Large intestine (tissue), 3 donors: ENCODE data around the gene EPB41L2. TPM values are rescaled to one million over a fixed set of nuclear protein-coding genes. Genes with fewer than 3 reads are reported as not detected.
"Not testable (repeated sequence)": the region's sequence is repeated elsewhere in the genome, so short reads cannot be mapped to it uniquely, and the experiment has no call there.

Experiments used
- DNase-seq, 2 donors: peaks; one replicate each; pipeline versions ENCODE4 v3.0.0 to v3.0.0-alpha.2; 2013
- H3K27ac ChIP-seq: one replicate; pipeline ENCODE4 v1.5.1; 2013; ENCODE audit warnings: low read length
- H3K27me3 ChIP-seq: 2 replicates; pipeline ENCODE4 v1.6.1; 2013; ENCODE audit warnings: low read length; ENCODE audit not compliant: control insufficient read depth, insufficient read depth
- H3K36me3 ChIP-seq: 2 replicates; pipeline ENCODE4 v1.6.1; 2013; ENCODE audit warnings: low read length; ENCODE audit not compliant: control insufficient read depth, insufficient read depth
- H3K4me1 ChIP-seq: one replicate; pipeline ENCODE4 v1.6.1; 2013; ENCODE audit warnings: low read length; ENCODE audit not compliant: control insufficient read depth, insufficient read depth
- H3K4me3 ChIP-seq: one replicate; pipeline ENCODE4 v1.5.1; 2013; ENCODE audit warnings: low read length
- H3K9me3 ChIP-seq: one replicate; pipeline ENCODE4 v1.6.1; 2013; ENCODE audit warnings: mild to moderate bottlenecking, low read depth, low read length, moderate library complexity; ENCODE audit not compliant: control insufficient read depth
- WGBS: methylation state at CpG from one replicate; pipeline ENCODE4 v1.1.5; 2013; ENCODE audit warnings: low lambda C conversion rate; ENCODE audit not compliant: insufficient coverage; 5-methylcytosine and 5-hydroxymethylcytosine counted together
- polyA plus RNA-seq: library from polyadenylated mRNA; unstranded; fragments of 120-200 nt; gene quantifications from one replicate; pipeline ENCODE4 v1.2.1, GENCODE V29; 2013

Gene EPB41L2
- polyA plus RNA-seq, 1 donor, result 75.0 TPM

DNA sequence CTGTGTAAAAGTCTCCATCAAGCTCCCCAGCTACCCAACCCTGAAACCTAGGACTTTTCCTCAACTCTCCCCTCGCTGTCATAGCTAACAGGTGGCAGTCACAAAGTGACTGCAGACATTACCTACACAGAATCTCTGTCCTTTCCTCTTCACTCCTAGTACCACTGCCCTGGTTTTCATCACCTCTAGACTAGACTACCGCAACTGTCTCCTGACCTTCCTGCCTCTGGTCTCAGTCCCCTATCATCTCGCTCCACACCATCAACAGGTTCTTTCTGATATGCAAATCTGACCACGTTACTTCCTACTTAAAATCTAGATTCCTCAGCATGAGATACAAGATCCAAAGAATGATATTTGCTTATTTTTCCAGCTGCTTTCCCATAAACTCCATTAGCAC, 142.1 kb downstream of the EPB41L2 start:
- H3K27ac ChIP-seq, result no peak overlapping the region
- 67% methylated on average over 3 of the region's 4 CpGs for WGBS

DNA sequence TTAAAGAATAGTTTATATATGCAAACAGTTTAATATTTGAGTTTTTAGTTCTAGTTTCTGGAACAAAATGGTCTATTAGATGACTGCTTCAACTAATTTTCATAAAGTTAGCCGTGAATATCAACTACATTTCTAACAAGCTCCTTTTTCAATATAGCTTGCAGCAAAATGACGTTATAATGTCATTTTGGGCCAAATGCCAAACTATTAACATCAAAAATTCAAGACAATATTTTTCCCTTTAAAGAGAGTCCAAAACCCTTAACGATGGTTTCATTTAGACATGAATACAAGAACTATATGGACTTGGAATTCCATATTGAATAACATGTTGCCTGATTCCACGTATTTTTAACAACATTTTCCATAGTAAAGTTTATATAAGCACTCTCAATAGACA, 144.9 kb downstream of the EPB41L2 start:
- no peak for DNase-seq
- Histone ChIP-seq H3K9me3 (no peaks in the 10 kb centered on the region), H3K27ac (no peak overlapping the region), H3K27me3 (no peaks in the 10 kb centered on the region), H3K36me3 (no peaks in the 10 kb centered on the region), H3K4me3 (no peak overlapping the region), H3K4me1 (no peaks in the 10 kb centered on the region)
- WGBS, result 93% methylated on average over 2 of the region's 4 CpGs

More for the DNA sequence above, 142.1 kb downstream of the EPB41L2 start:
- Histone ChIP-seq H3K4me3 (no peak overlapping the region), H3K4me1 (no peaks in the 10 kb centered on the region), H3K36me3 (peaks cover under 1% of the 10 kb centered on the region), H3K9me3 (no peaks in the 10 kb centered on the region), H3K27me3 (no peaks in the 10 kb centered on the region)
- no peak for DNase-seq

DNA sequence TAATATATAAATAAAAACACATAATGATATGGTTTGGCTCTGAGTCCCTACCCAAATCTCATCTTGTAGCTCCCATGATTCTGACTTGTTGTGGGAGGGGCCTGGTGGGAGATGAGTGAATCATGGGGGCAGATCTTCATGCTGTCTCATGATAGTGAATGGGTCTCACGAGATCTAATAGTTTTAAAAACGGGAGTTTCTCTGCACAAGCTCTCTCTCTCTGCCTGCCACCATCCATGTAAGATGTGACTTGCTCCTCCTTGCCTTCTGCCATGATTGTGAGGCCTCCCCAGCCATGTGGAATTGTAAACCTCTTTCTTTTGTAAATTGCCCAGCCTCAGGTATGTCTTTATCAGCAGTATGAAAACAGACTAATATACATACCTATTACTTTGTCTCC, 147.4 kb downstream of the EPB41L2 start:
- DNase-seq, result not testable (repeated sequence)
- no CpG with 5 or more reads among the region's 2 CpGs for WGBS

DNA sequence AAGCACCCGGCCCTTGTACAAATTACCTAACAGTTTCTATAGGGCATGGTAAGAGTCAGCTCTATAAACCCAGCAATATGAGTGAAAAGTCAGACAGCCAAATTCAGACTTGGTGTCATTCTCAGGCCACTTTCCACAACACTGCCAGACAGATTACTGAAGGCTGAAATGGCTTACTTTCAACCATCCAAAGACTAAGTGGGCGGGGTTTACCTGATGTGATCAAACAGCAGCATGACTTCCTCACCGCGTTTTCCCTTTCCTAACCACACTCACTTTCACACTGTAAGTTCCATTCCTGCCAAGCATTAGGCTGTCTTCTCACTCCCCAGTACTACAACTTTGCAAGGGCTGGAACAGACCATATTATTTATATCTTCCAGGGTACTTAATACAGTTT, 149.9 kb downstream of the EPB41L2 start:
- DNase-seq, result peak in 1 of 2 donors; percentile 23
- Histone ChIP-seq H3K4me1 (peaks cover under 1% of the 10 kb centered on the region), H3K27ac (no peak overlapping the region), H3K36me3 (no peaks in the 10 kb centered on the region), H3K9me3 (no peaks in the 10 kb centered on the region), H3K4me3 (no peak overlapping the region), H3K27me3 (no peaks in the 10 kb centered on the region)
- no CpG with 5 or more reads among the region's 4 CpGs for WGBS

More for the DNA sequence above, 147.4 kb downstream of the EPB41L2 start:
- not testable (repeated sequence) for H3K27me3 ChIP-seq, H3K27ac ChIP-seq, H3K36me3 ChIP-seq, H3K4me3 ChIP-seq, H3K4me1 ChIP-seq, H3K9me3 ChIP-seq

DNA sequence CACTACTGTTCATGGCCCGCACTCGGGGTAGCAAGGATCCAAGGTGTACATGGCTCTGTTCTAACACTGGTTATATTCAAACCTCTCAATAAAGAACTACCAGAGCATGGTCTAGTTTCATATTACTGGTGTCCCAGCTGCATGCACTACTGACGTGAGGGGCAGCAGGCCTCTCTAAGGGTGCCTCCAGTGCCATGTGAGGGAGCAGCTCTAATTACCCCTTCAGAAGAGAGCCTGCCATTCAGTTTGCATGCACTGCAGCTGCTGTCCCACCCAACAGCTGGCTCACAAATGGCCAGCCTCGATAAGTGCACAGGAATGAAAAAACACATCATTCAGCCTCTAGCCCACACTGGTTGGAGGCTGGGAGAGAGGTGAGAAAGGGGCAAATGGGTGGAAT, 150.6 kb downstream of the EPB41L2 start:
- H3K9me3 ChIP-seq, result no peaks in the 10 kb centered on the region
- H3K27me3 ChIP-seq, result no peaks in the 10 kb centered on the region
- no peaks in the 10 kb centered on the region for H3K36me3 ChIP-seq
- WGBS, result no CpG with 5 or more reads among the region's 4 CpGs
- H3K27ac ChIP-seq, result no peak overlapping the region
- DNase-seq, result no peak
- H3K4me3 ChIP-seq, result no peak overlapping the region
- H3K4me1 ChIP-seq, result peaks cover 7% of the 10 kb centered on the region

DNA sequence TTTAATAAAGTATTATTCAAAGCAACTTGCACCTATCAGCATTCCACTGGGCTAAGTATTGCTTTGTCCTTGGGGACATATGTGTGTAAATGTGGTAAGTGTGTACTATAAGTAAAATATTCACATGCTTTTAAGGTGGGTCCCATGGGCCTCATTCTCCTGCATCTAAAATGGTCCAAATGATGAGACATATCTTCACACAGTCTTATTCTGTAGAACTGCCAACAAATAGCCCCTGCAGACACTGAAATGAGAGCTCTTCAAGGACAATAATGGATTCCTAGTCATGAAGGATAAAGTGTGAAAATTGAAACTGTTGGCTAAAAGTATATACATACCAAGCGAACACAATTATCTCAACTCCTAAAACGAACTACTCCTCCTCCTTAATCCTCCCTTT, 154.1 kb downstream of the EPB41L2 start:
- Histone ChIP-seq H3K27ac (no peak overlapping the region), H3K27me3 (no peaks in the 10 kb centered on the region), H3K4me3 (no peak overlapping the region), H3K4me1 (peaks cover 11% of the 10 kb centered on the region), H3K9me3 (no peaks in the 10 kb centered on the region), H3K36me3 (no peaks in the 10 kb centered on the region)
- no CpG with 5 or more reads among the region's 2 CpGs for WGBS
- no peak for DNase-seq

DNA sequence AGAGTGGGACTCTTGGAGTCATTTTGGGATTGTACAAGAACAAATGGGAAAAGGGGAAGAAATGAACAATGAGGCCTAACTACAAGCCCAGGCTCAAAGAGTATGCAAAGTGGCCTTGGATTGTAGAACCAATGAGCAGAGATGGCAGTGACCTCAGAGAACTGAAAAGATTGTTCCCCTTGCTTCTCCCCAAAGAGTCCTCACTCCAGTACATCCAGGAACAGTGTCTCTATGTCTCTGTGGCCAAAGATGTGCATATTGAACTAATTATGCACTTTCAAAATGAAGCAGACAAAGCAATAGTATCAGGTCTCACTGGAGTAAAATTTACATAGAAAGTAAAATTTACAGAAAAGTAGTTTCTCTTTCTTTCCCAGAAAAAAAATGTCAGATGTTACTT, 154.9 kb downstream of the EPB41L2 start:
- Histone ChIP-seq H3K4me1 (peaks cover 11% of the 10 kb centered on the region), H3K27ac (peak overlapping the region; percentile 38), H3K9me3 (no peaks in the 10 kb centered on the region), H3K27me3 (no peaks in the 10 kb centered on the region), H3K36me3 (no peaks in the 10 kb centered on the region), H3K4me3 (no peak overlapping the region)
- no peak for DNase-seq

DNA sequence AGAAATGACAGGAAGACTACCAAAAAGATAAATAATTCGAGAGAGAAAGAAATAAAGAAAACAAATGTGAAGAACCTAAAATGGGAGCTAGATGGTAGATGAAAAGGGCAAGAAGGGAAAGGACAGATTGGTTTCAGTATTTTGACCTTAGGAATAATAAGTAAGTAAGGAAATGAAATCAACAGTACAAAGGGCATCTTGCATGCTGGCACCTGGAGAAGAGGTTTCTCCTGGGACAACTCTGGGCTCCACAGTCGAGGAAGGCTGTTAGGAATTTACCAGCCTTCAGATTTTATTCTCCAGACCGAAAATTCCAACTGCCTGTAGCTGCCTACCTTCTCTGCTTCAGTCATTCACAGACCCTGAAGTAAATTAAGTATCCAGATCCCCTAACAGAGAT, 155.4 kb downstream of the EPB41L2 start:
- 88% methylated on average over 1 of the region's 3 CpGs for WGBS
- H3K4me1 ChIP-seq, result peaks cover 11% of the 10 kb centered on the region
- no peak overlapping the region for H3K4me3 ChIP-seq
- no peaks in the 10 kb centered on the region for H3K9me3 ChIP-seq
- H3K36me3 ChIP-seq, result no peaks in the 10 kb centered on the region
- H3K27me3 ChIP-seq, result no peaks in the 10 kb centered on the region
- peak overlapping the region; percentile 38 for H3K27ac ChIP-seq
- peak; percentile 29 to 66 for DNase-seq

DNA sequence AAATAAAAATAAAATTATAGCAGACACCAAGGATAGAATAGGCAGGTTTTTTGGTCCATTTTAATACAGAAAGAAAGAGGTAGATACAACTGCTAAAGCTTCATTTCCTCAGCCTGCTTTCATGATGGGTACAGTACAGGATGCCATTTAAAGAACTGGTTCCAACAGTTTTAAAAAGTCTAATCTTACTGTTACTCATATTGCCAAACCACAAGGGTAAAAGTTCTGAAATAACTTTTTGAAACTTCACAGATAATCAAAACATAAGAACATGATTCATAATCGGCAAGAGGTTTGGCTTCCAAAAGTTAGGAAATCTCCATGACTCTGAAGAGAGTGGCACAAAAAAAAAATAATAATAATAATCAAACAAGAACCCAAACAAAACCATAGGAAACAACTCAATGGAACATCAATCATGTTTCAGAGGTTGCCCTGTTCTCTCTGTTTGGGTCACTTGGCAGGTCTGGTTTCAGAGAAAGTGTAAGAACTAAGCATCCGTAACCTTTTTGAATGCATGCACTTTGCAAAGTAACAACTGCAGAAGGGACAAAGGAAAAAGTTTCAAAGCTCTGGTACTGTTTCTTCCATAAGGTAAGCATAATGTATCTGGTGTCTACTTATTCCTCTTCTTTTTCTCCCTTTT, 156.2 kb downstream of the EPB41L2 start:
- Histone ChIP-seq H3K27me3 (no peaks in the 10 kb centered on the region), H3K27ac (no peak overlapping the region), H3K36me3 (no peaks in the 10 kb centered on the region), H3K9me3 (no peaks in the 10 kb centered on the region), H3K4me3 (no peak overlapping the region), H3K4me1 (peaks cover 11% of the 10 kb centered on the region)
- 100% methylated on average over 1 of the region's 2 CpGs for WGBS
- DNase-seq, result no peak

DNA sequence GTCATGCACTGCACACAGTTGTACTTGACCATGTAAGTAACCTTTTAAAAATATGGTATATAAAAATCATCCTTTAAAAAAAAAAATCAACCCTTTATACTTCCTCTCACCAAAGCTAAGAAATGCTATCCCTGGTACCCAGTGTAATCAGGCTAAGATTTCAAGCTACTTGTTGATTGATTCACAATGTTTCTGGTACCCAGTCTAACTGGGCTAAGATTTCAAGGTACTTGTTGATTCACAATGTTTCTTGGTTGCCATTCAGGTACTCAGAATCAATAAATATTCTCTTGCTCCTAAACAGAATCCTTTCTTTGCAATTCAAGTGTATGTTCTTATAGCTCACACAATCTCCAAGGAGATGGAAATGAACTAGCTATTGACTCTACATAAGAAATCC, 159.4 kb downstream of the EPB41L2 start:
- H3K27ac ChIP-seq, result no peak overlapping the region
- H3K9me3 ChIP-seq, result no peaks in the 10 kb centered on the region
- no peak overlapping the region for H3K4me3 ChIP-seq
- H3K36me3 ChIP-seq, result no peaks in the 10 kb centered on the region
- no peaks in the 10 kb centered on the region for H3K27me3 ChIP-seq
- peaks cover 11% of the 10 kb centered on the region for H3K4me1 ChIP-seq
- DNase-seq, result no peak

DNA sequence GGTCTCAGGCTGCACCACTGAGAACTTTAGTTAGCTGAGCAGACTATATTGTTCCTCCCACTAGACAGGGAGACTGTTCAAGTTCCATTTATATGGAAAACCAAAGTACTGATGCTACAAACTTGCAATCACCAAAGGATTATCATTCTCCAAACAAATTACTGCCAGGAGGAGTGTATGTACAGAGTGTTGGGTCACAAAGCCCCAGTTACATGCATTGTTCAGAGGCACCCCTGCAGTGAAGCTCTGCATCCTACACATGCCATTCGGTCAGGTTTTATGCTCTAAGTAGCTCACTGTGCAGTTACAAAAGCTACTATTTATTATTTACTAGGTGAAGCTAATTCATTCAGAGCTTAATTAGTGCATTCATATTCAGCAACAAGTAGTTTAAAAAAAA, 160.0 kb downstream of the EPB41L2 start:
- no peaks in the 10 kb centered on the region for H3K27me3 ChIP-seq
- no peak overlapping the region for H3K27ac ChIP-seq
- no peak for DNase-seq
- whole genome bisulfite sequencing, result no CpG with 5 or more reads among the region's 1 CpG
- H3K36me3 ChIP-seq, result no peaks in the 10 kb centered on the region
- H3K4me1 ChIP-seq, result peaks cover 10% of the 10 kb centered on the region
- H3K4me3 ChIP-seq, result no peak overlapping the region
- H3K9me3 ChIP-seq, result no peaks in the 10 kb centered on the region
